Right cardiac atrium (tissue), 5 donors: ENCODE measurements around the gene ICAM4. TPM values are rescaled to one million over a fixed set of nuclear protein-coding genes. Genes with fewer than 3 reads are reported as not detected.

Experiments used
- ATAC-seq, 2 donors: fragments of 200-7000 bp; cut with Tn5 transposase; one replicate each; pipeline versions ENCODE4 v1.8.0 to v1.9.1; 2020; ENCODE audit warnings: moderate library complexity in 2 of 2, mild to moderate bottlenecking in 1 of 2
- DNase-seq, 3 donors: peaks; one replicate each; pipeline ENCODE4 v3.0.0-alpha.2; 2020
- H3K27ac ChIP-seq: one replicate; pipeline ENCODE4 v1.5.1; 2013; ENCODE audit warnings: mild to moderate bottlenecking, low read length, control low read depth, moderate library complexity
- H3K27me3 ChIP-seq: one replicate; pipeline ENCODE4 v1.6.1; 2013; ENCODE audit not compliant: control insufficient read depth, insufficient read depth
- H3K4me1 ChIP-seq: one replicate; pipeline ENCODE4 v1.6.1; 2013; ENCODE audit warnings: low read length; ENCODE audit not compliant: control insufficient read depth, insufficient read depth
- H3K4me3 ChIP-seq: one replicate; pipeline ENCODE4 v1.5.1; 2013; ENCODE audit warnings: low read length, control low read depth
- H3K9me3 ChIP-seq: one replicate; pipeline ENCODE4 v1.6.1; 2013; ENCODE audit warnings: low read length; ENCODE audit not compliant: control insufficient read depth
- WGBS: extraction: QIAGEN DNeasy Blood & Tissue Kit; methylation state at CpG from one replicate; pipeline ENCODE4 v1.1.7; 2013; 5-methylcytosine and 5-hydroxymethylcytosine counted together
- intact Hi-C, 4 donors: fragments of 100-400 bp; cut with DNase I; formaldehyde crosslinking; loops; one replicate each; pipeline versions ENCODE4 v1.11.0 to v1.14.0; 2022 to 2023
- polyA plus RNA-seq: library from polyadenylated mRNA; stranded (reverse); fragments of 200-250 nt; gene quantifications from one replicate; pipeline ENCODE4 v1.2.3, GENCODE V29; 2013
- total RNA-seq, 4 donors: library from RNA; stranded (reverse); fragmentation: NEBNext Ultra II Directional; extraction: Animal tissue kit (Norgen Biotek cat#: 25700); gene quantifications; one replicate each; pipeline ENCODE4 v1.2.1, GENCODE V29; 2021
- donor health status: healthy with polysubstance abuse.
- donor health status: DM: no; HTN: yes; CAD: no.
- donor health status: DM: no; HTN: no; CAD: no.
- donor health status: DM: no; HTN: yes; CAD: no; lungs with severe emphysema.
- donor health status: DM: yes; HTN: yes; CAD: no.

Gene ICAM4
- total and polyA plus RNA-seq, 5 donors = 0.36 to 0.84 (median 0.59) TPM

- Histone ChIP-seq H3K27me3 (no peaks in the 10 kb centered on the region), H3K4me1 (no peaks in the 10 kb centered on the region), H3K27ac (no peak overlapping the region), H3K9me3 (no peaks in the 10 kb centered on the region), H3K4me3 (no peak overlapping the region)
- WGBS = 91% methylated on average over 19 of the region's 19 CpGs
- DNase-seq = no peak
- intact Hi-C loops = loop anchor here in 1 of 4 donors (10.0 kb wide), 1 partner anchor 47 kb away; the partner anchor contains the start of gene ICAM1
- no peak for ATAC-seq
Observed at GRCh38 chr19:10321874-10322835, 35.4 kb downstream of the ICAM4 start.

DNA sequence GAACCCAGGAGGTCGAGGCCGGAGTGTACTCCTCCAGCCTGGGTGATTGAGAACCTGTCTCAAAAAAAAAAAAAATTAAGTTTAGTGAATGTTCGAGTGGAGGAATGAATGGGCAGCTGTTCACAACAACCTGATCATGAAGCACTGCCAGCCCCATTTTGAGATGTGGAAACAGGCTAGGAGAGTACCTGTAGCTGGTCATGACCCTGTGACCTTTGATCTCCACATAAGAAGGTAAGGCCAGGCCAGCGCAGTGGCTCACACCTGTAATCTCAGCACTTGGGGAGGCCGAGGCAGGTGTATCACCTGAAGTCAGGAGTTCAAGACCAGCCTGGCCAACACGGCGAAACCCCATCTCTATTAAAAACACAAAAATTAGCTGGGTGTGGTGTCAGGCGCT lies 39.0 kb downstream of the ICAM4 start:
- H3K4me3 ChIP-seq = no peak overlapping the region
- DNase-seq (no peak), ATAC-seq (no peak)
- H3K9me3 ChIP-seq = no peaks in the 10 kb centered on the region
- H3K4me1 ChIP-seq = no peaks in the 10 kb centered on the region
- intact Hi-C loops = loop anchor here in 1 of 4 donors (10.0 kb wide), 1 partner anchor 51 kb away; the partner anchor contains the start of gene ICAM1
- 91% methylated on average over 8 of the region's 8 CpGs for WGBS
- no peak overlapping the region for H3K27ac ChIP-seq
- H3K27me3 ChIP-seq = no peaks in the 10 kb centered on the region

GRCh38 chr19:10327793-10328192 lies 41.0 kb downstream of the ICAM4 start:
- DNase-seq = no peak
- intact Hi-C loops = loop anchor here in 1 of 4 donors (10.0 kb wide), 1 partner anchor 53 kb away; the partner anchor contains the start of gene ICAM1
- WGBS = 85% methylated on average over 7 of the region's 7 CpGs
- Histone ChIP-seq H3K27ac (no peak overlapping the region), H3K4me3 (no peak overlapping the region), H3K27me3 (no peaks in the 10 kb centered on the region), H3K9me3 (no peaks in the 10 kb centered on the region), H3K4me1 (no peaks in the 10 kb centered on the region)
- ATAC-seq = no peak

DNA sequence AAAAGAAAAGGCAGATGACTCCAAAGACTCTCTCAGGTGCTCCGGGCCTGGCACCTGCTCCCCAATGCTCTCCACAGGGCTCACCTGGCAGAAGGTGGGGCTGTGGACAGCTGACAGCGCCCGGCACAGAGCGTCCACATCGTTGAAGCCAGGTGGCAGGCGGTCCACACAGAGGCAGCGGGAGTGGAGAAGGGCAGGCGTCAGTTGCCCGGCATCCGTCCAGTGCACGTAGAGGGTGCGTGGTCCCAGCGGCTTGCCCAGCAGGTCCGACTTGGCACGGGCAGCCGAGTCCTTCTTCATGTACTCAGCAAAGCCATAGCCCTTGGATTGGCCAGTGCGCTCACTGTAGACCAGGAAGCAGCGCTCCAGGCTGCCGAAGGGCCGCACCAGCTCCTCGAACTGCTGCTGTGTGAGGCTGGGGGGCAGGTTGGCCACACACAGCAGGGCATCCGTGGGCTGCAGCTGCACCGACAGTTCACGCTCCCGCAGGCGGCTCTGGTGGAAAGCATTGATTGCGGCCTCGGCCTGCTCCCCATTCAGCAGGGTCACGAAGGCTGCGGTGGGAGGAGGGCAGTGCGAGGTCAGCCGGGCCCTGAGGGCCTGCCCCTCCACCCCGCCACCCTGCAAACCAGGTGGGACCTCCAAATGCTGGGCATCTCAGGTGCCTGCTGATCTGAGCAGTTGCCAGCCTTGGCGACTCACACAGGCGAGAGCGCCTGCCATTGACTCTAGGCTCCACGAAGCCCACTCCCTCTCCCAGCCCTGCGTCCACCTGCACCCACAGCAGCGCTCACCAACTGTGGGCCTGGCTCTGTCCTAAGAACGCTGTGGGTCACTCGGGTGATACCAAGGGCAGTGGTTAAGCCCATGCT lies 42.0 kb downstream of the ICAM4 start:
- Histone ChIP-seq H3K4me1 (no peaks in the 10 kb centered on the region), H3K27me3 (no peaks in the 10 kb centered on the region), H3K27ac (no peak overlapping the region), H3K9me3 (no peaks in the 10 kb centered on the region), H3K4me3 (no peak overlapping the region)
- ATAC-seq (no peak), DNase-seq (peak in 1 of 3 donors; percentile 45)
- intact Hi-C loops = loop anchor here in 1 of 4 donors (10.0 kb wide), 1 partner anchor 54 kb away; the partner anchor contains the start of gene ICAM1
- WGBS = 95% methylated on average over 41 of the region's 41 CpGs

GRCh38 chr19:10329555-10329954 lies 42.8 kb downstream of the ICAM4 start:
- no peak overlapping the region for H3K4me3 ChIP-seq
- ATAC-seq (no peak), DNase-seq (no peak)
- no peaks in the 10 kb centered on the region for H3K4me1 ChIP-seq
- no peaks in the 10 kb centered on the region for H3K27me3 ChIP-seq
- H3K9me3 ChIP-seq = no peaks in the 10 kb centered on the region
- 92% methylated on average over 13 of the region's 13 CpGs for WGBS
- intact Hi-C loops = loop anchor here in 1 of 4 donors (10.0 kb wide), 1 partner anchor 55 kb away; the partner anchor contains the start of gene ICAM1
- H3K27ac ChIP-seq = no peak overlapping the region

GRCh38 chr19:10332158-10332964 lies 45.6 kb downstream of the ICAM4 start:
- DNase-seq = no peak
- H3K9me3 ChIP-seq = no peaks in the 10 kb centered on the region
- intact Hi-C loops = loop anchor here in 1 of 4 donors (10.0 kb wide), 1 partner anchor 58 kb away; the partner anchor contains the start of gene ICAM1
- no peak for ATAC-seq
- WGBS = 32% methylated on average over 18 of the region's 18 CpGs
- H3K27me3 ChIP-seq = no peaks in the 10 kb centered on the region
- peak overlapping the region; percentile 63 for H3K4me3 ChIP-seq
- no peak overlapping the region for H3K27ac ChIP-seq
- no peaks in the 10 kb centered on the region for H3K4me1 ChIP-seq

DNA sequence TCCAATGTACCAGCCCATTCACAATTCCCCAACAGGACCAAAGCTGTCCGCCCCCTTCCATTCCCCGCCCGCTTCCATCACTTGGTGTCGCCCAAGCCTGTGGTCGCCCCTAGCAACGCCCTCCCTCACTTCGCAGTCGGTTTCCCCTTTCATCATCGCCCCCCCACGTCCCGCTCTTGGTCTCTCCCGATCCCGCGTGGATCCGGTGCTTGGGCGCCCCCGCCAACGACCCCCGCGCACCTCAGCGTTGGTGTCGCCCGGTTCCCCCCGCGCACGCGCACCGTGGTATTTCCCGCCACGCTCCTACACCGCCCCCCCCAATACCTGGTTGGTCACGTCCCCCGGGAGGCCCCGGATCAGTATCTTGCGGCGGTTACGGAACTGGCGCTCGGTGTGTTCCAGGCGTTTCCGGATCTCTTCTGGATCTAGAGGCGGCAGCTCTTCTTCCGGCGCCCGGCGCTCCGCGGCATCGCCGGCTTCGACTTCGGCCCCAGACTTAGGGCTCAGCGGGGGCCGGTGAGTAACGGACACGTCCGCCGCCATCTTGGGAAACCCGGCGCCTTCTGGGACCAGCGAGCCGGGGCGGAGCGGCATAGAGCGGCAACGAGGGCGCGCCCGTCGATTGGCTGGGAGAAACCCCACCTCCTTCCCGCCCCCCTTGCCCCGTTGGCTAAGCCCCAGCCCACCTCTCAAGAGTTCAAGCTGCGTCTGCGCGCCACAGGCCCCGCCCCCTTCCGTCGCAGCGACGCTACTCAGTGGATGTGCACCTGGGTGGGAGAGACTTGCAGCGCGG lies 46.4 kb downstream of the ICAM4 start, which contains the start of gene RAVER1:
Gene RAVER1, minus strand, starts transcription at position 565 of the 793 bp plus-strand sequence. Its CDS starts 22 bp downstream, at position 543.
- ATAC-seq = peak; percentile 94
- peak; percentile 98 to 99 (median 99) for DNase-seq
- WGBS = under 1% methylated on average over 82 of the region's 82 CpGs
- H3K4me3 ChIP-seq = peak within 1 kb of the TSS; percentile 63
- H3K27ac ChIP-seq = peak within 1 kb of the TSS; percentile 65
- intact Hi-C loops = loop anchor here in 1 of 4 donors (10.0 kb wide), 1 partner anchor 58 kb away; the partner anchor contains the start of gene ICAM1
- no peaks in the 10 kb centered on the region for H3K27me3 ChIP-seq
- no peaks in the 10 kb centered on the region for H3K9me3 ChIP-seq
- H3K4me1 ChIP-seq = no peaks in the 10 kb centered on the region

DNA sequence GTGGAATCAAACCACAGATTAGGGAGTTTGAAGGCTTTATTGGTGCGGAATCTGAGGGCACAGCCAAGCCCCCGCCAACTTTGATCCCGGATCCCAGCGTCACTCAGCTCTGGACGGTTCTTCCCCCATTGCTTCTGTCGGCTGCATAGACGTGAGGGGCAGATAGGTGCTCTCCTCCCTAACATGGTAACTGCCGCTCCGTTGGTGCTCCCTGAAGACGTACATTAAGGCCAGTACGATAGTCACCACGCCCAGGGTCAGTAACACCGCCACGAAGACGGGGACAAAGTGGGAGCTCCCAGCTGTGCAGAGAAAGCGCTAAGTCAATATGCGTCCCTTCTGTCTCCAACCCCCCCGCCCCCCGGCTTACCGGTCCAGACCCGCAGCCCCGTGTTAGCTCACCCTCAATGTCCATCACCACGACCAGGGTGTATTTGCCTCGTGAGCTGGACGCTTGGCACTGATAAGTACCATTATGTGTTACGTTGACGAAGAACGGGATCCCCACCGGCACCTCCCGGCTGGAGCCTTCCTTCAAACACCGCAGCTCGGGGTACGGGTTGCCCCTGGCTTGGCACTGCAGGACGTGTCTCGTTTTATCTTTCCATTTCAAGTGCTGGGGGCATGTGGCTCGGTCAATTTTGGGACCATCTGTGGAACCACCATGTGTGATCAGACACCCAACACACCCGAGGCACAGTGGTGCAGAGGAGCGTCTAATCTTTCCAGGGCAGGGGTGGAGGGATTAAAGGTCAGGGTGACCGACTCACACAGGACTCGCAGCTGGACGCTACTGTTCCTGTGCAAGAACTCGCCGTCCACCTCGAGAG lies 47.2 kb downstream of the ICAM4 start:
- Histone ChIP-seq H3K27ac (peak overlapping the region; percentile 62), H3K9me3 (no peaks in the 10 kb centered on the region), H3K27me3 (no peaks in the 10 kb centered on the region), H3K4me3 (peak overlapping the region; percentile 50), H3K4me1 (no peaks in the 10 kb centered on the region)
- 12% methylated on average over 44 of the region's 44 CpGs for WGBS
- ATAC-seq (peak; percentile 0 to 1), DNase-seq (peak in 1 of 3 donors; percentile 49)
- intact Hi-C loops = loop anchor here in 1 of 4 donors (10.0 kb wide), 1 partner anchor 59 kb away; the partner anchor contains the start of gene ICAM1
